Vein endothelial cell (primary cell): ENCODE measurements around the gene TICAM2. TPM values are rescaled to one million over a fixed set of nuclear protein-coding genes. Genes with fewer than 3 reads are reported as not detected.

Source experiments
- total RNA-seq: library from RNA; depleted of rRNA; stranded (reverse); fragments of >200 nt; gene quantifications from 2 replicates; pipeline ENCODE4 v1.2.3, GENCODE V29; 2012

Gene TICAM2
- 0.65 and 1.4 TPM in 2 replicates for total RNA-seq

GRCh38 chr5:115601701-115602590, at the start of gene TICAM2:
Gene TICAM2 (minus strand): TSS chr5:115602479. CDS start chr5:115581256, 21,223 bp downstream.

GRCh38 chr5:115625579-115626444, 23.5 kb upstream of the TICAM2 start, which contains the start of gene TMED7:
Gene TMED7 (minus strand): TSS chr5:115626036. CDS start chr5:115625792, 244 bp downstream.

GRCh38 chr5:115544436-115545350, 57.6 kb downstream of the TICAM2 start, which contains the start of gene FEM1C:
Gene FEM1C (minus strand): TSS chr5:115544775. CDS start chr5:115543493, 1,282 bp downstream.

Other genes with a start within 250 kb of the TICAM2 start
- gene FEM1C, start 57.7 kb downstream of the TICAM2 start, total RNA-seq, result 16.3 and 18.8 TPM in 2 replicates
- gene TMED7, start 23.6 kb upstream of the TICAM2 start, total RNA-seq, result 129 and 139 TPM in 2 replicates
- 0.65 and 9.9 TPM in 2 replicates for gene CDO1, start 214.2 kb upstream of the TICAM2 start, total RNA-seq
- 58.5 and 70.3 TPM in 2 replicates for gene ATG12, start 239.1 kb upstream of the TICAM2 start, total RNA-seq
- gene AP3S1, start 239.5 kb upstream of the TICAM2 start, total RNA-seq, result 96.7 and 104 TPM in 2 replicates